ENCODE measurements around the gene TNK2.
"Not testable (repeated sequence)": the region's sequence is repeated elsewhere in the genome, so short reads cannot be mapped to it uniquely, and the experiment has no call there.

Gene TNK2

DNA sequence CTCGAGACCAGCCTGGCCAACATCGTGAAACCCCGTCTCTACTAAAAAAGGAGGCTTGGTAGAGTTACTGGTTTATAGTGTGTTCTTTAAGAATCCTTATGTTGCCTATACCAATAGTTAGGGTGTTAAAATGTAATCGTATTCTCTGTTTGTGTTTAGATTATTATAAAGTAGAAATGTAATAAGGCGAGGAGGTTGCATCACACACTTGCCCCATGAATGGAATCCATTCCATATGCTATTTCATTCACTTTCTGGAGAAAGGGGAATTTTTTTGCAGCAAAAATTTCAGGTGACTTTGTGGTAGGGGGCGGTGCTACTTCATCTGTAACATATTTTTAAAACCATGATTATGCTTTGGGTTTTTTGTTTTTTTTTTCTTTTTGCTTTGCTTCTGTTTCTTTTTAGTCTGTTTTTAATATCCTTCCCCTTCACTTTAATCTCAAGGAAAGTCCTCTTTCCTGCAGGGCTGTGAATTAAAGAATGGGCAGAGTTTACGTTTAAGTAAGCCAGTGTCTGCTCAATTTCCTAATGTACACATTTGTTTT is 63.6 kb downstream of the TNK2 start:
- DNase-seq: no peak

GRCh38 chr3:195839260-195840010 is 68.9 kb downstream of the TNK2 start:
- DNase-seq: no peak

GRCh38 chr3:195838714-195839113 is 69.6 kb downstream of the TNK2 start:
- no peak for DNase-seq

- DNase-seq: no peak
Observed at GRCh38 chr3:195836476-195837135, 71.7 kb downstream of the TNK2 start.

DNA sequence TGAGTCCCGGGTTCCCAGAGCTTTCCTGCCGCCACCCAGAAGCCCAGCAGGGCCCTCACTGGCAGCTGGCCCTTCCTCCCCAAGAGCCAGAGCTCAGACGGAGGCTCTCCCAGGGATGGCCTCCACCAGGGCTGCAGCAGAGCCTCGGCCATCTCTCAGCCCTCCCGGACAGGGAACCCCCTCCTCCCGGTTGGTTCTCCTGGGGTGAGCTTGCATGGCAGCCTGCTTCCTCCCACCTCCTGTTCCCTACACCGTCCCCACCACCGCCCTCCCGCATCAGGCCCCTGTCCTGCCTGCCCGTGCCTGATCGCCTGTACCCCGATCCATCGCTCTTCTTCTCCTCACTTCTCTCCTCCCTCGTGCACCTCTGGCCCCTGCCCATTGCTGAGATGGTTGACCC is 72.6 kb downstream of the TNK2 start:
- DNase-seq: no peak

DNA sequence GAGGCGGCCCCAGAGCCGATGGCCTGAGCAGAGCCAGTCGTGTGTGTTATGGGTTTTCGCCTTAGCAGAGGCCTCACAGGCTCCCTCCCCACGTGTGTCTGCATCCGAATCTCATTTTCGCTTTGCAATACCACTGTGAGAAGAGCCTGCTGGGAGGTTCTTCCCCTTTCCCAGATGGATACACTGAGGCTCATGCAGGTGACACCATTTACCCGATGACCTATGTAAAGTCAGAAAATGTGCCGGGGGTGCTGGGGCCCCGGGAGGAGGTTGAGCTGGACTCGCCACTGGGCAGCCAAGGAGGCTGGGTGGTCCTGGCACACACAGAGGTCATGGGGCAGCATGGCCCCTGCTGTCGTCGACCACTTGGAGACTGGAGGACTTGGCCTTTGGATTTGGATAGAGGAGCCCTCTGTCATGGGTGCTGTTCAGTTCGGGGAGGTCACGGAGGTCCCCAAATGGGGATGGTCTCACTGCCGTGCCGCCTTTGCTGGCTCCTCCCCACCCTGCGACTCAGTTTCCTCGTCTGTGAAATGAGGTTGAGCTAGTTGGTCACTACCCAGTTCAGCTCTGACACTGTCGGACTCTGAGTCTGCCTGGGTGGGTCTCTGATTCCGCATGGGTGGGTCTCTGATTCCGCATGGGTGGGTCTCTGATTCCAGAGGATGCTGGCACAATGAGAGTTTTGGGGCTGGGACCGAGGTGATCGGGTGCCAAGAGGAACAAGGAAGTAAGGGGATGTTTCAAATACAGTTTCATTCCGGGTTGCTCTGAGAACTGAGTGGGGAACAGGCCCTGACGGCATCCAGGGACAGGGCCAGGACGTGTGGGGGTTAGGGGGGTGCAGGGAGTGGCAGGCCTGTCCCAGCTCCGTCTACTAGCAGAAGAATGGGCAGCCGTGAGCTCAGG is 73.4 kb downstream of the TNK2 start:
- DNase-seq: no peak

- no peak for DNase-seq
Observed at GRCh38 chr3:195829897-195830254, 78.5 kb downstream of the TNK2 start.

DNA sequence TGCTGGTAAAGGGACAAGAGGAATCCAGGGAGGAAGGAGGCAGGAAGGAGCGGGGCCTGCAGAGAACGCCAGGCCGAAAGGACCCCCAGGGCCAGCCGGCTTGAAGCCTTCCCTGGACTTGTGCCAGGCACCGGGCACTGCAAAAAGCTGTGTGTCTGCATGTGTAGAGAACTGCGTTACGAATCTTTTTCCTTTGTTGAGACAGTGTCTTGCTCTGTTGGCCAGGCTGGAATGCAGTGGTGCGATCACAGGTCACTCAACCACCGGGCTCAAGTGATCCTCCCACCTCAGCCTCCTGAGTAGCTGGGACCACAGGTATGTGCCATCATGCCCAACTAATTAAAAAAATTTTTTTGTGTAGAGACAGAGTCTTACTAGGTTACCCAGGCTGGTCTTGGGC is 79.6 kb downstream of the TNK2 start:
- DNase-seq: no peak

DNA sequence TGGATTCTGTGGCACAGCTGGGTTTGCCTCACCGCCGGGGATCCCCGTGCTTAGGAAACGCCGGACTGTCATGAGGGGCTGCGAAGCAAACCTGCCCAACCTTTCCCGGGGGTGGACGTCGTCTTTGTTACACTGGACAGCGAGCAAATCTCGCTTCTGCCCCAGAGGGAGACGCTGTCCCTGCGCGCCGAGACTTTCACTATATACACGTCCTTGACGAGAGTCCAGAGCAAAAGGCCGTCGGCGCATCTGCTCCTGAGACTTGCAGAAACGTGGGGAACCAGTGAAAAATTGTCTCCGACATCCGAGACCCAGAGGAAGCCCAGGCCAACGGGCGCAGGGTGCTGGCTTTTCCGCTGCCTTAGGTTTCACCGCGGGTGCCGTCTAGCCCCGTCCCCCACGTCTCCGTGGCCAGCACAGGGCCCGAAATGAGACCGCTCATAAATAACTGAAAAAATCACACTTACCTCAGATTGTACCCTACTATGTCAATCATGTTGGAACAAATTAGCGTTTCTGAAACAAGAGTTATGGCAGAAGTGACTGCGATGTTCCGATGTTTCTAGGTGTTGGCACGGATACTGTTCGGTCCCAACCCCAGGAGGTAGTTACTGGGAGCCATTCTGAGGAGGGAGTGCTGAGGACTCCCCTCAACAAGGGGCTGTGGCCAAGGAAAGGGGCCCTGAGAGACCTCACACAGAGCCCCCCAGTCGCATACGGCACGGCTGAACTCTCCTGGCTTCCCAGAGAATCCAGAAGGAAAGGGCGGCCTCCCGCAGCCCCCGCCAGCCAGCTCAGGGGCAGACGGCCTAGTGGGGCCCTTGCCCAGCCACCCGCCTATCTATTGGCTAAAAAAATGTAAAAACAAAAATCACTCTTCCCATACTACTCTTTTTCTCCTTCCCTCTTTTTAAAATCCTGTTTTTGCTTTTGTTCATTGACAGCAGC is 82.2 kb downstream of the TNK2 start:
- no peak for DNase-seq

DNA sequence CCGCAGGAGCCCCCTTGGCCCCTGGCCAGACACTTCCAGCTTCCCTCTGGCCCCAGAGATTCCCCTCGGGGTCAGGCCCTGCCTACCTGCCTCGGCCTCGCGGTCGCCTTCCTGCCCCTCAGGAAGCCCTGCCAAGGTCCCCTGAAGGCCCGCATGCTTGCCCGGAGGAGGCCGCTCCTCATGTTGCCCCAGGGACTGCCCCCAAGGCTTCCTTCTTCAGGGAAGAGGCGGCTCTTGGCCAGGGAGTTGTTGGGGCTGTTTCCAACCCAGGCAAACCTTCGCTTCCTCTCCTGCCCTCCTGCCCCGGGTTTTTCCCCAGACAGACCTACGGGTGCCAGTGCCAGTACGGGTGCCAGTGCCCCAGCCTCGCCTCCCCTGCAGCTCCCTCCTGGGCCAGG is 83.2 kb downstream of the TNK2 start:
- DNase-seq: no peak

- DNase-seq: not testable (repeated sequence)
Observed at GRCh38 chr3:195824425-195825190, 83.7 kb downstream of the TNK2 start.

DNA sequence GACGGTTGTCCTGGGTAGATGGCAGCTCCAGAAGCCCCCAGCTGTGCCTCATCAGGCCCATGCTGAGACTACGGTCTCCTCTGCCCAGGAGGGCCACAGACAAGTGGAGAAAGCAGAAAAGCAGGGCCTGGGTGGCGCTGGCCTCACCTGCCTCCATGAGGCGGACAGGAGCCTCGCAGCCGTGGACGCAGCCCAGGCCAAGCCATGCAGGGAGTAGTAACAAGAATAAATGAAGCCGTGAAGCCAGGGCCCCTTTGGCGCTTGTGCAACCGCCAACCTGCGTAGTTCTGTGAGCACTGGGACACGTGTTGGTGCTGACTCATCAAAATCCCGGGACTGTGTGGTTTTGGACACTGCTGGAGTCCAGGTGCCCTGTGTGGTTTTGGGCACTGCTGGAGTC is 84.4 kb downstream of the TNK2 start:
- no peak for DNase-seq

DNA sequence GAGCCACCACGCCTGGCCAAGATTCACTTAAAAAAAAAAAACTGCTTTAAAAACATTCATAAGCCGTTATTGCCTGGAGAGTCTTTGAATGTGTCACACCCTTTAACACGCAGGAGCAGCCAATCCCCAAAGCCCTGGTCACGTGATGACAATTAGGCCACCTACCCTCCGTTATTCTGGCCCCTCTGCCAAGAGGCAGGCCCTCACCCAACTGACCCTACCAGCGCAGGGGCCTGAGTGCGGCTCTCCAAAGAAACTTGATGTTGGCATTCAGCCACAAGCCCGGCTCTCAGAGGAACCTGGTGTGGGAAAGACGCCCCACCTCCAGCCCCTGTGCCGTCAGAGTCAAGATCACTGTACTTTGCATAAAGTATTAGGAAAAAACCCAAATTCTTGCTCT is 85.1 kb downstream of the TNK2 start:
- DNase-seq: no peak

GRCh38 chr3:195822131-195822696 is 86.1 kb downstream of the TNK2 start:
- DNase-seq: no peak

- DNase-seq: no peak
Observed at GRCh38 chr3:195821403-195822130, 86.8 kb downstream of the TNK2 start.

DNA sequence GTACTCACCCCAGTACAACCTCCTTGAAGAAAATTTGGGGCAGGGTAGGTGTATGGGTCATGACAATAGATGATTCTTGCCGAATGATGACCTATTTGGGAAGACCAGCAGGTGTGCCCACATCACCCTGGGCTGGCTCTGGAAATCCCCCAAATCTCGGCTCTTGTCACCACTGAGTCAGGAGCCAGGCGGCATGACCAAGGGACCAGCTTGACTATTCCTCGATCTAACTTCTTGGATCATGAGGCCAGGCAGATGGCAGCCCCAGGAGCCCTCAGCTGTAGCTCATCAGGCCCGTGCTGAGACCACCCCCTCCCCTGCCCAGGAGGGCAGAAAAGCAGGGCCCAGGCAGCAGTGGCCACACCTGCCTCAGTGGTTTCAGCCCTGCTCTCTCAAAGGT is 87.5 kb downstream of the TNK2 start:
- no peak for DNase-seq

- DNase-seq: no peak
Observed at GRCh38 chr3:195820186-195820585, 88.2 kb downstream of the TNK2 start.

DNA sequence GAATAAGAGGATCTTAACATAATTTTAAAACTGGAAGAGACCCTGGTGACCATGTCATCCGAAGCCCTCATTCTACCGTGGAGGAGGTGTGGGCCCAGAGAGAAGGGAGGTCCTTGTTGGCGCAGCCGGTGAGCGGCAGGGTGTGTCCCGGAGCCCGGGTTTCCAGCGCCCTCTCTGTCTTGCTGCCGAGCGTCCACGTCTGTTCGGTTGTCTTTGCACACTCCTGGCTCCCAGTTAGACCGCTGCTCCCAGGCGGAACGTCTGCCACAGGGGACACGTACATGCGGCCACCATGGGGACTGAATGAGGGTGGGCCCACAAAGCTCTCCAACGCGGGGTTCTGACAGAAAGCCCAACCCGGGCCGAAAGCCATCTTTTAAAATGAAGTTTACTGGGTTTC is 90.0 kb downstream of the TNK2 start:
- DNase-seq: no peak

DNA sequence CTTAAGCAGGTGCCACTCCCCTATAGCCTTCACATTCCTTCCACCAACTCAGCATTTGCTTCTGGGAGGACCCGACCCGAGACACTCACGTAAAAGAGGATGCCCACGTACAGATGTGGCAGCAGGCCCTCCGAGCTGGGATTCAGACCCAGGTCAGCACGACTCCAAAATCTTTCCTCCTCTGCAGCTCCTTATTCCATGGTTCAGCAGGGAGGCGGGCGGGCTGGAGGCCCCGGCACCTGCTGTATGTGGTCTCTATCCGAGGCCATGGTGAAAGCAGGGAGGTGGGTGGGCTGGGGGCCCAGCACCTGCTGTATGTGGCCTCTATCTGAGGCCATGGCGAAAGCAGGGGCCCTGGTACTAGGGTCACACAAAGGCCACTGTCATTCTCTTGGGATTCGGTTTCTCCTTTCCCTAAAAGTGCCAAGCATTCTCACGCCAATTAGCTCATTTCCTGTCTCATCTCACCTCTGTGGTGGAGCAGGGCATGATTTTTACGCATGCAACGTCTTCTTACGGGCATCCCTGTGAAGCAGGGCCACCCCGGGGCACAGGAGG is 90.7 kb downstream of the TNK2 start:
- DNase-seq: no peak

GRCh38 chr3:195816276-195816913 is 92.0 kb downstream of the TNK2 start:
- DNase-seq: not testable (repeated sequence)

All from activated effector memory CD4-positive, alpha-beta T cell treated with anti-CD3 and anti-CD28 coated beads, Interleukin-2, amount 50 U/mL, for 16 hours (primary cell).